Measurements from ENCODE around the gene TMC1. TPM values are rescaled to one million over a fixed set of nuclear protein-coding genes. Genes with fewer than 3 reads are reported as not detected.
"Not testable (repeated sequence)": the region's sequence is repeated elsewhere in the genome, so short reads cannot be mapped to it uniquely, and the experiment has no call there.

TMC1 gene
- total and polyA plus RNA-seq, 2 donors from 2014 or later = 0.25 to 1.2 TPM

- FAIRE-seq = no peak
- intact Hi-C loops (cut with DNase I) = no loop called here
- H3K9me3 ChIP-seq (ENCODE audit: control insufficient read depth in 2 of 3, insufficient read depth in 1 of 3, low read length in 3 of 3) = no peaks in the 10 kb centered on the region
Observed at GRCh38 chr9:72480921-72481320, 40.5 kb upstream of the TMC1 start.

GRCh38 chr9:72485821-72486593, 35.4 kb upstream of the TMC1 start:
- peak in 3 of 5 donors; percentile 21 to 79 (median 56) for DNase-seq
- Histone ChIP-seq H3K9ac (ENCODE audit: low read length in 3 of 3) (no peak overlapping the region), H3K27me3 (ENCODE audit: control insufficient read depth, insufficient read depth, low read length) (no peaks in the 10 kb centered on the region), H3K4me1 (ENCODE audit: control insufficient read depth in 2 of 3, insufficient read depth in 2 of 3, low read depth in 1 of 3, low read length in 3 of 3) (peaks cover 0 to 9% (median 5%) of the 10 kb centered on the region in 3 donors), H3K4me3 (ENCODE audit: low read length in 3 of 3) (no peak overlapping the region), H3K9me3 (ENCODE audit: control insufficient read depth in 2 of 3, insufficient read depth in 1 of 3, low read length in 3 of 3) (no peaks in the 10 kb centered on the region), H3K36me3 (ENCODE audit: control insufficient read depth in 2 of 3, insufficient read depth in 3 of 3, low read length in 3 of 3) (no peaks in the 10 kb centered on the region), H3K27ac (ENCODE audit: low read depth in 2 of 2, low read length in 2 of 2) (no peak overlapping the region)
- intact Hi-C loops (cut with DNase I) = no loop called here
- FAIRE-seq = no peak
- no peak for TF ChIP-seq CTCF (IDR thresholded peaks at IDR 0.05; ENCODE audit: borderline replicate concordance, extremely low read depth, insufficient read depth)

More at GRCh38 chr9:72480921-72481320, 40.5 kb upstream of the TMC1 start:
- Histone ChIP-seq H3K4me3 (ENCODE audit: low read length in 3 of 3) (no peak overlapping the region), H3K4me1 (ENCODE audit: control insufficient read depth in 2 of 3, insufficient read depth in 2 of 3, low read depth in 1 of 3, low read length in 3 of 3) (peaks cover 3 to 10% (median 3%) of the 10 kb centered on the region in 3 donors), H3K27me3 (ENCODE audit: control insufficient read depth, insufficient read depth, low read length) (no peaks in the 10 kb centered on the region), H3K27ac (ENCODE audit: low read depth in 2 of 2, low read length in 2 of 2) (no peak overlapping the region), H3K9ac (ENCODE audit: low read length in 3 of 3) (no peak overlapping the region), H3K36me3 (ENCODE audit: control insufficient read depth in 2 of 3, insufficient read depth in 3 of 3, low read length in 3 of 3) (no peaks in the 10 kb centered on the region)
- TF ChIP-seq CTCF (IDR thresholded peaks at IDR 0.05; ENCODE audit: borderline replicate concordance, extremely low read depth, insufficient read depth) = no peak
- DNase-seq = no peak

GRCh38 chr9:72486594-72486955, 34.8 kb upstream of the TMC1 start:
- intact Hi-C loops (cut with DNase I) = no loop called here
- no peak for DNase-seq
- no peak for FAIRE-seq

GRCh38 chr9:72487665-72488064, 33.7 kb upstream of the TMC1 start:
- H3K4me3 ChIP-seq (ENCODE audit: low read length in 3 of 3); H3K4me1 ChIP-seq (ENCODE audit: control insufficient read depth in 2 of 3, insufficient read depth in 2 of 3, low read depth in 1 of 3, low read length in 3 of 3); H3K36me3 ChIP-seq (ENCODE audit: control insufficient read depth in 2 of 3, insufficient read depth in 3 of 3, low read length in 3 of 3); H3K27ac ChIP-seq (ENCODE audit: low read depth in 2 of 2, low read length in 2 of 2); H3K9ac ChIP-seq (ENCODE audit: low read length in 3 of 3); intact Hi-C loops (cut with DNase I); H3K9me3 ChIP-seq (ENCODE audit: control insufficient read depth in 2 of 3, insufficient read depth in 1 of 3, low read length in 3 of 3); DNase-seq; FAIRE-seq; H3K27me3 ChIP-seq (ENCODE audit: control insufficient read depth, insufficient read depth, low read length): not testable (repeated sequence)

More at GRCh38 chr9:72486594-72486955, 34.8 kb upstream of the TMC1 start:
- Histone ChIP-seq H3K36me3 (ENCODE audit: control insufficient read depth in 2 of 3, insufficient read depth in 3 of 3, low read length in 3 of 3) (no peaks in the 10 kb centered on the region), H3K4me1 (ENCODE audit: control insufficient read depth in 2 of 3, insufficient read depth in 2 of 3, low read depth in 1 of 3, low read length in 3 of 3) (peaks cover 0 to 9% (median 5%) of the 10 kb centered on the region in 3 donors), H3K9ac (ENCODE audit: low read length in 3 of 3) (no peak overlapping the region), H3K9me3 (ENCODE audit: control insufficient read depth in 2 of 3, insufficient read depth in 1 of 3, low read length in 3 of 3) (no peaks in the 10 kb centered on the region), H3K27me3 (ENCODE audit: control insufficient read depth, insufficient read depth, low read length) (no peaks in the 10 kb centered on the region), H3K4me3 (ENCODE audit: low read length in 3 of 3) (no peak overlapping the region), H3K27ac (ENCODE audit: low read depth in 2 of 2, low read length in 2 of 2) (no peak overlapping the region)
- TF ChIP-seq CTCF (IDR thresholded peaks at IDR 0.05; ENCODE audit: borderline replicate concordance, extremely low read depth, insufficient read depth) = no peak
